Spinal cord (tissue), 10 donors: ENCODE results near the gene EEF2K. TPM values are rescaled to one million over a fixed set of nuclear protein-coding genes. Genes with fewer than 3 reads are reported as not detected.
"Not testable (repeated sequence)": the region's sequence is repeated elsewhere in the genome, so short reads cannot be mapped to it uniquely, and the experiment has no call there.

Experiments used
- DNase-seq, 6 donors: peaks; one replicate each; pipeline versions ENCODE4 v3.0.0 to v3.0.0-alpha.2; 2013 to 2015; ENCODE audit warnings: low spot score in 6 of 6, low read depth in 4 of 6
- H3K27ac ChIP-seq: one replicate; pipeline ENCODE4 v1.5.1; 2013; ENCODE audit warnings: low read depth, low read length, control low read depth
- H3K27me3 ChIP-seq: one replicate; pipeline ENCODE4 v1.6.1; 2013; ENCODE audit warnings: low read length; ENCODE audit not compliant: control insufficient read depth, insufficient read depth
- H3K36me3 ChIP-seq: one replicate; pipeline ENCODE4 v1.6.1; 2013; ENCODE audit warnings: low read length; ENCODE audit not compliant: control insufficient read depth, insufficient read depth
- H3K4me1 ChIP-seq: one replicate; pipeline ENCODE4 v1.6.1; 2013; ENCODE audit warnings: low read length; ENCODE audit not compliant: control insufficient read depth, insufficient read depth
- H3K4me3 ChIP-seq: one replicate; pipeline ENCODE4 v1.5.1; 2013; ENCODE audit warnings: low read depth, low read length, control low read depth
- H3K9me3 ChIP-seq: one replicate; pipeline ENCODE4 v1.6.1; 2013; ENCODE audit warnings: low read length; ENCODE audit not compliant: control insufficient read depth, insufficient read depth
- WGBS: methylation state at CpG from one replicate; pipeline ENCODE4 v1.1.5; 2013; ENCODE audit warnings: missing lambda C conversion rate; ENCODE audit not compliant: insufficient coverage; 5-methylcytosine and 5-hydroxymethylcytosine counted together
- long read RNA-seq, 4 donors: transcript quantifications; one replicate each; lab custom pipeline, GENCODE V29; 2026
- polyA plus RNA-seq, 2 donors: library from polyadenylated mRNA; unstranded; fragments of 120-200 nt; gene quantifications; one replicate each; pipeline ENCODE4 v1.2.1, GENCODE V29; 2013; ENCODE audit not compliant: insufficient read length in 2 of 2
- total RNA-seq, 2 donors: library from RNA; depleted of rRNA in 1 of 2; stranded (reverse); fragments of 120-200 nt in 1 of 2; fragments of >200 nt in 1 of 2; gene quantifications; one replicate each; pipeline versions ENCODE4 v1.2.3 to v1.2.4, GENCODE V29; 2013 to 2014
- donor health status: healthy.

Gene EEF2K
- total RNA-seq (10 to 100 TPM; 17.3 to 26.8 TPM), polyA plus RNA-seq (10 to 100 TPM; 15.4 to 30.4 TPM)
- long read RNA-seq, donor 1, full-length matches to known transcripts = 1 of 1 reads
- long read RNA-seq, donor 1, partial matches to known transcripts = 0 of 1 reads
- long read RNA-seq, donor 1, other reads (novel, unspliced or antisense) = 0 of 1 reads
- long read RNA-seq, donor 2 = 0 reads
- long read RNA-seq, donor 3 = 0 reads
- long read RNA-seq, donor 4, full-length matches to known transcripts = 1 of 1 reads
- long read RNA-seq, donor 4, partial matches to known transcripts = 0 of 1 reads
- long read RNA-seq, donor 4, other reads (novel, unspliced or antisense) = 0 of 1 reads

DNA sequence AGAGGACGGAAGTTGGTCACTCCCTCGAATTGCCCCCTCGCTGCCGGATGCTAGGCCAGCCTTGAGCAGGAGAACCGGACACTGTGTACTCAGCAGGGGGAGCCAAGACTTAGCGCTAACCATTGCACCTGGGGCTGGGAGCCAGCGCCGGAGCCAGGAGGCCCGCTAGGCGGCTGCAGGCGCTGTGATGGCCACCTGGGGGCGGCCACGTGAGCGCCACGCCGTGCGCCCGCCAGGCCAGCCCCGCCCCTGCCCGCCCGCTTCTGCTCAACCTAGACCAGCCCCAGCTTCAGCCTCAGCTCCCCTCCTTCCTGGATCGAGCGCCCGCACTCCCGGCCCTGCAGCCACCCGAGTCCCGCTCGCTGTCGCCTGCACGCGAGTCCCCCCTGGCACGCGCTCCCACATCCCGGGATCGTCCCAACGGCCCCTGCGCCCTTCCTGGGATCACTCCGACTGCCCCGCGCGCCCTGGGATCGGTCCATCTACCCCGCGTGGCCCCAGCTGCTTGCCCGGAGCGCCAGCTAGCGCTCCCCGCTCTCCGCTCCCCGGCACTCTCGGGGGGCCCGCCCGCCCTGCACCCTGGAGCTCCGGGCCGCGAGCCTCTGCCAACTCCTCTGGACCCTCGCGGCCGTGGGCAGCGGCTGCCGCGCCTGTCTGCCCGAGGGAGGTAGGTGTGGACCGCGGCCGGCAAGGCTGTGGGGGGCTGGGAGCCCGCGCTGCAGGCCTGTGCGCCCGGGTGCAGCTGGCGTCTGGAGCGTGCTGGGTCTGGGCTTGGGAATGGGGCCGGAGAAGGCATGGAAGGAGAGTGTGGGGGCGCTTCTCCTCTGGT is at the start of gene EEF2K:
Gene EEF2K, plus strand, starts transcription at position 266 of the 829 bp plus-strand sequence. CDS start 19,452 bp downstream, outside the sequence.
- Histone ChIP-seq H3K4me3 (peak within 1 kb of the TSS; percentile 65), H3K4me1 (peaks cover 27% of the 10 kb centered on the region), H3K27me3 (no peaks in the 10 kb centered on the region), H3K9me3 (no peaks in the 10 kb centered on the region), H3K27ac (peak within 1 kb of the TSS; percentile 88), H3K36me3 (no peaks in the 10 kb centered on the region)
- WGBS = under 1% methylated on average over 74 of the region's 74 CpGs
- DNase-seq = peak in 4 of 6 donors; percentile 71 to 94 (median 86)

GRCh38 chr16:22161401-22161800 is 44.7 kb upstream of the EEF2K start:
- Histone ChIP-seq H3K36me3 (no peaks in the 10 kb centered on the region), H3K4me1 (peaks cover 7% of the 10 kb centered on the region), H3K9me3 (no peaks in the 10 kb centered on the region), H3K27ac (no peak overlapping the region), H3K4me3 (no peak overlapping the region), H3K27me3 (peaks cover 19% of the 10 kb centered on the region)
- DNase-seq = no peak

DNA sequence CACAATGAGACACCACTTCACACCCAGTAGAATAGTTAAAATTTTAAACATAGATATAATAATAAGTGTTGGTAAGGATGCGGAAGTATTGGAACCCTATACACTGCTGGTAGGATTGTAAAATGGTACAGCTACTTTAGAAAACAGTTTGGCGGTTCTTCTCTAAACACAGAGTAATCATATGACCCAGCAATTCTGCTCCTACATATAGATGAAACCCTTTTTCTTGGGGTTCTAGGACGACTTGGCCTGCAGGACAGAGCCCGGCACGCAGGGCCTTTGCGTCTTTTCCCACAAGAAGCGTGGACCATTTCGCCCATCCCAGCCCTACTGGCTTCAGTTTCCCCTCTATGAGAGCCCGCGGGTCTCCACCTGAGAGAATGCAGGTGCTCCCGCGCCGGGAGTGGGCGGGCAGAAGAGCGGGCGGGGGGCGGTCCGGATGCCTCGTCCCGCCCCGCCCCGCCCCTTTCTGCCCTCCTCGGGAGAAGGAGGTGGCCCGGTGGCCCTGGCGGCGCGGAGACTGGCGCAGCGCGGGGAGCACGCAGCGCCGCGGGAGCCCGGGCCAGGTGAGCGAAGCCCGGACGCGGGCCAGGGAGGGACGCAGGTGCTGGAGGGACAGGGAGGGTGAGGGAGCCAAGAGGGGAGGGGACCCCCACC is 44.0 kb upstream of the EEF2K start, which contains the start of gene SDR42E2:
Gene SDR42E2, plus strand, starts transcription at position 508 of the 657 bp plus-strand sequence. CDS start 3,077 bp downstream, outside the sequence.
- Histone ChIP-seq H3K9me3 (no peaks in the 10 kb centered on the region), H3K36me3 (no peaks in the 10 kb centered on the region), H3K27ac (no peak within 1 kb of the TSS), H3K4me1 (peaks cover 7% of the 10 kb centered on the region), H3K4me3 (no peak within 1 kb of the TSS), H3K27me3 (peaks cover 19% of the 10 kb centered on the region)
- WGBS = 4% methylated on average over 37 of the region's 40 CpGs
- DNase-seq = peak in 1 of 6 donors; percentile 24

- H3K36me3 ChIP-seq = no peaks in the 10 kb centered on the region
- no peak overlapping the region for H3K27ac ChIP-seq
- H3K9me3 ChIP-seq = no peaks in the 10 kb centered on the region
- WGBS = 35% methylated on average over 13 of the region's 14 CpGs
- no peak for DNase-seq
- peaks cover 7% of the 10 kb centered on the region for H3K4me1 ChIP-seq
- H3K27me3 ChIP-seq = peaks cover 19% of the 10 kb centered on the region
- H3K4me3 ChIP-seq = no peak overlapping the region
Measured at GRCh38 chr16:22162656-22163009, 43.4 kb upstream of the EEF2K start.

GRCh38 chr16:22163806-22164205 is 42.3 kb upstream of the EEF2K start:
- H3K4me3 ChIP-seq = no peak overlapping the region
- WGBS = 87% methylated on average over 3 of the region's 6 CpGs
- no peaks in the 10 kb centered on the region for H3K9me3 ChIP-seq
- H3K27me3 ChIP-seq = peaks cover 19% of the 10 kb centered on the region
- H3K27ac ChIP-seq = no peak overlapping the region
- H3K36me3 ChIP-seq = no peaks in the 10 kb centered on the region
- H3K4me1 ChIP-seq = peaks cover 7% of the 10 kb centered on the region
- DNase-seq = no peak

GRCh38 chr16:22164482-22164881 is 41.6 kb upstream of the EEF2K start:
- DNase-seq = no peak
- Histone ChIP-seq H3K9me3 (no peaks in the 10 kb centered on the region), H3K4me3 (no peak overlapping the region), H3K36me3 (no peaks in the 10 kb centered on the region), H3K27me3 (peaks cover 19% of the 10 kb centered on the region), H3K4me1 (peaks cover 7% of the 10 kb centered on the region), H3K27ac (no peak overlapping the region)
- WGBS = 89% methylated on average over 4 of the region's 5 CpGs

GRCh38 chr16:22165508-22166285 is 40.4 kb upstream of the EEF2K start:
- 89% methylated on average over 14 of the region's 16 CpGs for WGBS
- peaks cover 7% of the 10 kb centered on the region for H3K4me1 ChIP-seq
- no peak for DNase-seq
- no peak overlapping the region for H3K4me3 ChIP-seq
- H3K27me3 ChIP-seq = peaks cover 19% of the 10 kb centered on the region
- no peak overlapping the region for H3K27ac ChIP-seq
- H3K36me3 ChIP-seq = no peaks in the 10 kb centered on the region
- H3K9me3 ChIP-seq = no peaks in the 10 kb centered on the region

- Histone ChIP-seq H3K4me1 (no peaks in the 10 kb centered on the region), H3K27me3 (no peaks in the 10 kb centered on the region), H3K4me3 (no peak overlapping the region), H3K36me3 (no peaks in the 10 kb centered on the region), H3K9me3 (no peaks in the 10 kb centered on the region), H3K27ac (no peak overlapping the region)
- 94% methylated on average over 6 of the region's 6 CpGs for WGBS
- no peak for DNase-seq
Measured at GRCh38 chr16:22171953-22172352, 34.1 kb upstream of the EEF2K start.

GRCh38 chr16:22172642-22173041 is 33.4 kb upstream of the EEF2K start:
- not testable (repeated sequence) for H3K27ac ChIP-seq, DNase-seq, H3K4me3 ChIP-seq, H3K9me3 ChIP-seq, H3K4me1 ChIP-seq, H3K36me3 ChIP-seq, H3K27me3 ChIP-seq
- WGBS = 83% methylated on average over 1 of the region's 1 CpG
